Measurements from ENCODE around the gene FAM229A. TPM values are rescaled to one million over a fixed set of nuclear protein-coding genes. Genes with fewer than 3 reads are reported as not detected.
A peak's percentile ranks its signal among the peaks of the same experiment; 100 is the strongest.

Gene FAM229A
- total RNA-seq, 3 donors from 2014 or later (not counting 1 experiment from before 2014, with no cell fraction given): 18.3 to 23.5 (median 21.0) TPM

DNA sequence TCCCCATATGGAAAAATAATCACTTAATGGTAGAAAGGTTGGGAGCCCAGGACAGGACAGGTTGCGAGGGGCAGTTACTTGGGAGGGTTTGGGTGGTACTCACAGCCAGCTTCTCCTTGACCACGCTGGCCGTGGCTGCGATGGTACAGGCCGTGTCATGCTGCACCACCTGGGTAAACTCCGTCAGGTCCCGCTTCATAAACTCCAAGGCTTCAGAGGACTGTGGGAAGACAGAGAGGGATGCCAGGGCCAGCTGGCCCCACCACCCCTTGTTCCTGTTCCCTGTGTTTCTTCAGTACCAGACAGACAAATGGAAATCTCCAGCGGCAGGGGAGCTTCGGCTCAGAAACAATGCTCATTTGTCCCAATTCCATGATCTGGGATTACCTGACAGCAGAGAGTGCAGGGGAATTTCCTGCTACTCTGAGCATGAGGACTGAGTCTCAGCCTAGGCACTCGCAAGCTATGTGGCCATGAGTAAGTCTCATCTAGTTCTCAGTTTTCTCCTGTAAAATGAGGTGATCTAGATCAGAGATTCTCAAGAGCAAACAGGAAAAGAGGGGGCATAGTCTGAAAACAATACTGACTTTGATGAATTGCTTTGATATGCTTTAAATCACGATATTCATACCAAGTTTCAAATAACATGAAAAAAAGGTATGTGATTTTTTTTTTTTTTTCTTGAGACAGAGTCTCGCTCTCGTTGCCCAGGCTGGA is 24.5 kb upstream of the FAM229A start:
- H3K4me3 ChIP-seq (ENCODE audit: low read length): no peak overlapping the region
- H3K9me3 ChIP-seq (ENCODE audit: control insufficient read depth, insufficient read depth, low read length): no peaks in the 10 kb centered on the region
- no peaks in the 10 kb centered on the region for H3K4me1 ChIP-seq (ENCODE audit: control insufficient read depth, insufficient read depth, low read length)
- 95% methylated on average over 13 of the region's 13 CpGs for WGBS (ENCODE audit: insufficient coverage)
- no peaks in the 10 kb centered on the region for H3K27me3 ChIP-seq (ENCODE audit: control insufficient read depth, insufficient read depth, low read length)
- H3K27ac ChIP-seq (ENCODE audit: low read length): no peak overlapping the region
- no peaks in the 10 kb centered on the region for H3K36me3 Mint-ChIP-seq
- H3K4me1 Mint-ChIP-seq: no peaks in the 10 kb centered on the region
- H3K9me3 Mint-ChIP-seq: no peaks in the 10 kb centered on the region
- no peak for DNase-seq
- TF ChIP-seq, protein P1, sequence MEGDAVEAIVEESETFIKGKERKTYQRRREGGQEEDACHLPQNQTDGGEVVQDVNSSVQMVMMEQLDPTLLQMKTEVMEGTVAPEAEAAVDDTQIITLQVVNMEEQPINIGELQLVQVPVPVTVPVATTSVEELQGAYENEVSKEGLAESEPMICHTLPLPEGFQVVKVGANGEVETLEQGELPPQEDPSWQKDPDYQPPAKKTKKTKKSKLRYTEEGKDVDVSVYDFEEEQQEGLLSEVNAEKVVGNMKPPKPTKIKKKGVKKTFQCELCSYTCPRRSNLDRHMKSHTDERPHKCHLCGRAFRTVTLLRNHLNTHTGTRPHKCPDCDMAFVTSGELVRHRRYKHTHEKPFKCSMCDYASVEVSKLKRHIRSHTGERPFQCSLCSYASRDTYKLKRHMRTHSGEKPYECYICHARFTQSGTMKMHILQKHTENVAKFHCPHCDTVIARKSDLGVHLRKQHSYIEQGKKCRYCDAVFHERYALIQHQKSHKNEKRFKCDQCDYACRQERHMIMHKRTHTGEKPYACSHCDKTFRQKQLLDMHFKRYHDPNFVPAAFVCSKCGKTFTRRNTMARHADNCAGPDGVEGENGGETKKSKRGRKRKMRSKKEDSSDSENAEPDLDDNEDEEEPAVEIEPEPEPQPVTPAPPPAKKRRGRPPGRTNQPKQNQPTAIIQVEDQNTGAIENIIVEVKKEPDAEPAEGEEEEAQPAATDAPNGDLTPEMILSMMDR (IDR thresholded peaks at IDR 0.05): no peak
- H3K27me3 Mint-ChIP-seq (ENCODE audit: low read depth in 2 of 2): no peaks in the 10 kb centered on the region
- peaks cover 71% of the 10 kb centered on the region for H3K36me3 ChIP-seq (ENCODE audit: control insufficient read depth, insufficient read depth, low read length)
- intact Hi-C loops (cut with micrococcal nuclease): no loop called here
- no peak for ATAC-seq
- no peak overlapping the region for H3K4me3 Mint-ChIP-seq
- no peak overlapping the region for H3K27ac Mint-ChIP-seq

- peaks cover 91% of the 10 kb centered on the region for H3K36me3 ChIP-seq (ENCODE audit: control insufficient read depth, insufficient read depth, low read length)
- TF ChIP-seq, protein P1 (IDR thresholded peaks at IDR 0.05): no peak
- ATAC-seq (no peak), DNase-seq (no peak)
- no peaks in the 10 kb centered on the region for H3K4me1 ChIP-seq (ENCODE audit: control insufficient read depth, insufficient read depth, low read length)
- no peaks in the 10 kb centered on the region for H3K9me3 Mint-ChIP-seq
- H3K27ac ChIP-seq (ENCODE audit: low read length): no peak overlapping the region
- no peaks in the 10 kb centered on the region for H3K9me3 ChIP-seq (ENCODE audit: control insufficient read depth, insufficient read depth, low read length)
- WGBS (ENCODE audit: insufficient coverage): 94% methylated on average over 9 of the region's 9 CpGs
- H3K36me3 Mint-ChIP-seq: peaks cover 14% of the 10 kb centered on the region
- H3K4me3 Mint-ChIP-seq: no peak overlapping the region
- no peaks in the 10 kb centered on the region for H3K27me3 Mint-ChIP-seq (ENCODE audit: low read depth in 2 of 2)
- H3K27ac Mint-ChIP-seq: no peak overlapping the region
- H3K4me1 Mint-ChIP-seq: no peaks in the 10 kb centered on the region
- intact Hi-C loops (cut with micrococcal nuclease): no loop called here
- H3K27me3 ChIP-seq (ENCODE audit: control insufficient read depth, insufficient read depth, low read length): no peaks in the 10 kb centered on the region
- H3K4me3 ChIP-seq (ENCODE audit: low read length): no peak overlapping the region
Measured at GRCh38 chr1:32380057-32380456, 17.8 kb upstream of the FAM229A start.

GRCh38 chr1:32377541-32378220 is 15.4 kb upstream of the FAM229A start:
- peaks cover under 1% of the 10 kb centered on the region for H3K4me1 ChIP-seq (ENCODE audit: control insufficient read depth, insufficient read depth, low read length)
- Mint-ChIP-seq H3K9me3 (no peaks in the 10 kb centered on the region), H3K27me3 (ENCODE audit: low read depth in 2 of 2) (no peaks in the 10 kb centered on the region), H3K4me3 (no peak overlapping the region), H3K4me1 (peaks cover 0 to 9% of the 10 kb centered on the region in 2 donors), H3K27ac (no peak overlapping the region), H3K36me3 (peaks cover 14% of the 10 kb centered on the region)
- H3K9me3 ChIP-seq (ENCODE audit: control insufficient read depth, insufficient read depth, low read length): no peaks in the 10 kb centered on the region
- TF ChIP-seq, protein P1 (IDR thresholded peaks at IDR 0.05): no peak
- H3K36me3 ChIP-seq (ENCODE audit: control insufficient read depth, insufficient read depth, low read length): peaks cover 87% of the 10 kb centered on the region
- 97% methylated on average over 12 of the region's 12 CpGs for WGBS (ENCODE audit: insufficient coverage)
- DNase-seq (no peak), ATAC-seq (peak in 1 of 3 donors; percentile 8)
- no peaks in the 10 kb centered on the region for H3K27me3 ChIP-seq (ENCODE audit: control insufficient read depth, insufficient read depth, low read length)
- intact Hi-C loops (cut with micrococcal nuclease): no loop called here
- no peak overlapping the region for H3K27ac ChIP-seq (ENCODE audit: low read length)
- no peak overlapping the region for H3K4me3 ChIP-seq (ENCODE audit: low read length)

Measured in natural killer cell (primary cell).